Bladder microvascular endothelial cell (primary cell): ENCODE results near the gene PRR30. TPM values are rescaled to one million over a fixed set of nuclear protein-coding genes. Genes with fewer than 3 reads are reported as not detected.

Experiments
- total RNA-seq: library from RNA; depleted of rRNA; stranded (reverse); fragments of >200 nt; gene quantifications from 2 replicates; pipeline ENCODE4 v1.2.3, GENCODE V29; 2014

The PRR30 gene
- total RNA-seq: not detected in 2 replicates

DNA sequence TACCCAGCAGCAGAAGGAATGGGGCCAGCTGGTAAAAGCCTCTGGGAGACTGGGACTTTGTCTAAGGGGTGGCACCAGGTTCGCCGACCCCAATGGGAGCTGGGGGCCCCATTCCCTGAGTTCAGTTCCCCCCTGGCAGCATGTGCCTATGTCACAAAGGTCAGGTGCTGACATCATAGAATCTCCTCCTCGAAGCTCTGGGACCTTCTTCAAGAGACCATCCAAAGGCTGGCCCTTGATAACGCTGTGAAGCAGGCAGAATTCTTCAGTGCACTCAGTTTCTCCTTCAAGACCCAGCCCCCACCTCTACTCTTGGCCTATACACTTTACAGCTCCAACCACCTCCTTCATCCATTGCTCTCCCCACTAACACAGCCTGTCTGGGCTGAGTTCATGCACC is at the start of gene PRR30:
PRR30 (minus strand) TSS at position 101 of the 400 bp plus-strand sequence. CDS start 1,081 bp downstream, outside the sequence.

GRCh38 chr2:27148801-27149439 is 9.7 kb upstream of the PRR30 start, which contains the start of gene TCF23:
TSS of gene TCF23 (plus strand) at chr2:27149004. CDS start at chr2:27149134, 130 bp downstream.

DNA sequence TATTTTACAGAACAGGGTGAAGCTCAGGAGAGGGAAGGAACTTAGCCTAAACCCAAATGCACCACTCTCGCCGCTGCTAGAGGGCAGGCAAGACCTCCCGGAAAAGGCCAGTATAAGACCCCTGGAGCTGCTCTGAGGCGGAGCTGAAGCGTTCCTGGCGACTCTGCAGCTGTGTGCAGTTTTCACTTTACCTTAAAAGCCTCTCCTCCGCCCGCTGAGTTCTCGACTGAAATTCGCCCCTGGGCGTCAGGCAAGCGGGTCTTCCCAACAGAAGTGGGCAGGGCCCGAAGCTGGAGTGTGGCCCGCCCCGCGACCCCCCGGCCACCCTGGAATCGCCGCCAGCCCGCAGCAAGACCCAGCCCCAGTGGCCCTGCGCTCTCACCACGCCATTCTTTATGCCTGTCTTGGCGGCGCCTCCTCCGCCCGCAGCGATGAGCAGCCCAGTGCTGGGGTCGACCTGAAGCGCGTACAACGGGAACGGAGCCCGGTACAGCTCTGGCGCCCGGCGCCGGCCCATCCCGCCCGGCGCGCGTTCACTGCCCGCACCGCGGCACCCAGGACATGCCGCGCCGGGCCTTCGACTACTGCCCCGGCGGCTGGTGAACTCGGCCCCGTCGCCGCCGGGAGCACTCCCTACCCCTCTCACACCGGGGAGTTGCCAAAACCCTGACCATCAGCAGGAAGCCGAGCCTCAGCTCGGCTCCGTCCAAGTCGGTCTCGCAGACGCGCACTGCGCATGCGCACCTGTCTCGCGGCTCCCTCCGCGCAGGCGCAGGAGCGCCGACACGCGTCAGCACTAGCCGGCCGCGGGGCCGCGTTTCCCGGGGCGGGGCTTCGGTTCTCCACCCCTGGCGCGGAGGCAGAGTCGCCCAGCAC is 5.1 kb downstream of the PRR30 start, which contains the start of gene PREB:
PREB (minus strand) TSS at position 732 of the 876 bp plus-strand sequence; CDS start at position 517, 215 bp downstream.

DNA sequence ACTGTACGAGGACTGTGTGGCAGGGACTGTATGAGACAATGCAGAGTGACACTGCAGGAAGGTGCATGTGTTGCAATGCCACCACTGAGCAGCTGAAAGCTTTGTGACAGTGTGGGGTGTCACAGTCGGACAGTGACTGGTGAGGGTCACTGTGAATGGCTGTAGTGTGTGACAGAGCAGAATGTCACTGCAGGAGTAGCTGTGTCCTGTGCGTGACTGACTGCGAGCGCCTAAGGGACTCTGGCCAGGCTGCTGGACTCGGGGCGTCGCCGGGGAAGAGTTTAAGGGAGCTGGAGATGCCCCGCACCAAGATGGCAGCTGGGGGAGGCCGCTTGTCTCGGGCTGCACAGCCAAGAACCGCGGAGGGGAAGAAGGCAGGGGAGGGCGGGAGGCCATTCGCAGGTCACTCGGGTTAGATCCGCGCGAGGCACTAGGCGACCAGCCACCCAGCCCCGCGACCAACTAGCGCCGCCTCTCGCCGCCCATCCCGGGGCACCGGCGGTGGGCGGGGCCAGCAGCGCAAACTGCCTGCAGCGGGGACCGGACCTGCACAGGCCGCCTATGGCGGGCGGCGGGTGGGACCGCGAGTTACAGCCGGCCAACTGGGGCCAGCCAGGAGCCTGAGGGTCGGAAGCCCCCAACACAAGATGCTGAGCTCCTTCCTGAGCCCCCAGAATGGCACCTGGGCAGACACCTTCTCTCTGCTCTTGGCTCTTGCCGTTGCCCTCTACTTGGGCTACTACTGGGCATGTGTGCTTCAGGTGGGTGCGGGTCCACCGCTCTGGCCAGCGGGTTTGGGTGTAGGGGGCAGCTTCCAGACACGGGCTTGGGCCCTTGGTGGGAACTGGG is 15.7 kb downstream of the PRR30 start, which contains the start of gene ABHD1:
ABHD1 (plus strand) TSS at position 514 of the 849 bp plus-strand sequence; CDS start at position 648, 134 bp downstream.

DNA sequence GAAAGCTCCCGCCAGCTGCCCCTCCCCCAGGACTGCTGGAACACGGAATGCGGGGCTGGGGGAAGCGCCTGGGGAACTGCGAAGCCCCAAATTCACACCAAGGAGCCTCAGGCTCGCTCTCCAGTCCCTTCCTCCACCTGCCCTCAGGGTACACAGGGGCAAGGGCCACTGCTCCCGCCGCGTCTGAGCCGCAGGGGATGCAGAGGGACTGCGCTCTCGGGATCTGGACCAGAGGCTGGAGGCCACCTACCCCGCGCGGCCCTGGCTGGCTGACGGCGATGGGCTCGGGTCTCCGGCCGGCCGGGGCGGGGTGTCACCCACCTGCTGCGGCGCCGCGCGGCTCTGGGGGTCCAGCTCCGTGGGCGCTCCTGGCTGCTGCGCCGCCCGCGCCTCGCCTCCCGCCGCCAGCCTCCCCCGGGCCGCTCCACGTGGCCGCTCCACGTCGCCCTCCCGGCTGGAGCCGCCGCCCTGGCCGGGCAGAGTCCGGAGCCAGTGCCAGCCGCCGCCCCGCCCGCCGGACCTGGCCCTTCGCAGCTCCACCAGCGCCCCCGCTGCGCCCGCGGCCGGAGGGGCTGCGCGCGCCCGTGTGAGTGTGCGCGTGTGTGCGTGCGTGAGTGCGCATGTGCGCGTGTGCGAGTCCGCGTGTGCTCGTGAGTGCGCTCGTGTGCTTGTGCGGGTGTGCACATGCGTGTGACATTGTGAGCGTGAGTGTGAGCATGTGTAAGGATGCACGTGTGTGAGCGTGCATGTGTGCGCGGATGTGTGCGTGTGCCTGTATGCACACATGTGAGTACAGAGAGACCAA is 20.5 kb downstream of the PRR30 start, which contains the start of gene CGREF1:
CGREF1 (minus strand) TSS at position 604 of the 805 bp plus-strand sequence. CDS start 14,762 bp downstream, outside the sequence.

Other genes with a start within 250 kb of the PRR30 start
- gene MAPRE3, start 168.8 kb downstream of the PRR30 start, total RNA-seq: 0.49 and 1.6 TPM in 2 replicates
- gene TMEM214, start 106.4 kb downstream of the PRR30 start, total RNA-seq: 14.1 and 33.0 TPM in 2 replicates
- gene AGBL5, start 87.7 kb downstream of the PRR30 start, total RNA-seq: 10.4 and 13.0 TPM in 2 replicates
- 391 and 400 TPM in 2 replicates for gene OST4, start 67.8 kb downstream of the PRR30 start, total RNA-seq
- 2.3 and 49.0 TPM in 2 replicates for gene EMILIN1, start 60.8 kb downstream of the PRR30 start, total RNA-seq
- 2.8 and 4.5 TPM in 2 replicates for gene KHK, start 52.6 kb downstream of the PRR30 start, total RNA-seq
- 0.65 and 2.3 TPM in 2 replicates for gene CGREF1, start 20.3 kb downstream of the PRR30 start, total RNA-seq
- 0.06 TPM in 1 of 2 replicates, not detected in the other for gene ABHD1, start 15.6 kb downstream of the PRR30 start, total RNA-seq
- 23.2 and 61.4 TPM in 2 replicates for gene PREB, start 4.8 kb downstream of the PRR30 start, total RNA-seq
- not detected in 2 replicates for gene TCF23, start 9.6 kb upstream of the PRR30 start, total RNA-seq
- gene ATRAID, start 72.6 kb upstream of the PRR30 start, total RNA-seq: 95.0 and 112 TPM in 2 replicates
- 10.7 and 57.2 TPM in 2 replicates for gene SLC5A6, start 72.9 kb upstream of the PRR30 start, total RNA-seq
- 27.0 and 81.6 TPM in 2 replicates for gene CAD, start 78.0 kb upstream of the PRR30 start, total RNA-seq
- gene SLC30A3, start 123.6 kb upstream of the PRR30 start, total RNA-seq: 0.81 and 34.7 TPM in 2 replicates
- 0.16 and 4.4 TPM in 2 replicates for gene DNAJC5G, start 136.0 kb upstream of the PRR30 start, total RNA-seq
- gene TRIM54, start 143.0 kb upstream of the PRR30 start, total RNA-seq: 3.1 TPM in 1 of 2 replicates, not detected in the other
- gene UCN, start 169.0 kb upstream of the PRR30 start, total RNA-seq: 0.44 and 0.49 TPM in 2 replicates
- 32.4 and 55.7 TPM in 2 replicates for gene MPV17, start 183.7 kb upstream of the PRR30 start, total RNA-seq
- 18.3 and 38.1 TPM in 2 replicates for gene GTF3C2, start 217.4 kb upstream of the PRR30 start, total RNA-seq
- gene EIF2B4, start 230.9 kb upstream of the PRR30 start, total RNA-seq: 22.7 and 28.9 TPM in 2 replicates
- gene SNX17, start 231.2 kb upstream of the PRR30 start, total RNA-seq: 99.7 and 119 TPM in 2 replicates
- 5.2 and 9.3 TPM in 2 replicates for gene ZNF513, start 241.3 kb upstream of the PRR30 start, total RNA-seq